ENCODE results near the gene MMP7.

The MMP7 gene

GRCh38 chr11:102493524-102493923, 37.0 kb downstream of the MMP7 start:
- no peak for DNase-seq

- DNase-seq: no peak
These were observed 38.6 kb downstream of the MMP7 start for GRCh38 chr11:102491969-102492368.

- DNase-seq: no peak
These were observed 41.1 kb downstream of the MMP7 start for GRCh38 chr11:102489186-102490145.

- no peak for DNase-seq
These were observed 42.3 kb downstream of the MMP7 start for GRCh38 chr11:102488208-102488607.

- no peak for DNase-seq
These were observed 43.3 kb downstream of the MMP7 start for GRCh38 chr11:102487214-102487613.

GRCh38 chr11:102486584-102486983, 44.0 kb downstream of the MMP7 start:
- no peak for DNase-seq

- no peak for DNase-seq
These were observed 45.3 kb downstream of the MMP7 start for GRCh38 chr11:102485095-102485722.

- no peak for DNase-seq
These were observed 48.1 kb downstream of the MMP7 start for GRCh38 chr11:102482433-102482832.

GRCh38 chr11:102479733-102480132, 50.8 kb downstream of the MMP7 start:
- no peak for DNase-seq

- no peak for DNase-seq
These were observed 51.8 kb downstream of the MMP7 start for GRCh38 chr11:102478673-102479299.

GRCh38 chr11:102476812-102477211, 53.7 kb downstream of the MMP7 start:
- no peak for DNase-seq

- no peak for DNase-seq
These were observed 54.5 kb downstream of the MMP7 start for GRCh38 chr11:102476069-102476468.

GRCh38 chr11:102473543-102473942, 57.0 kb downstream of the MMP7 start:
- DNase-seq: no peak

GRCh38 chr11:102472127-102472526, 58.4 kb downstream of the MMP7 start:
- DNase-seq: no peak

GRCh38 chr11:102471474-102471873, 59.1 kb downstream of the MMP7 start:
- no peak for DNase-seq
